NOMO-1 (cell line): ENCODE data around the gene SERPINB10.

Experiments
- DNase-seq, 2 experiments: peaks; one replicate each; lab custom pipeline; 2025; ENCODE audit not compliant: unreplicated experiment in 2 of 2; lab: John Stamatoyannopoulos, UW

The SERPINB10 gene

GRCh38 chr18:63907664-63908063 lies at the start of gene SERPINB10:
Gene SERPINB10, plus strand, starts transcription at chr18:63907958. Its CDS starts 7,553 bp downstream, at chr18:63915511.
- peak; percentile 85 for DNase-seq

GRCh38 chr18:63858456-63858855 lies 49.3 kb upstream of the SERPINB10 start:
- DNase-seq: no peak

GRCh38 chr18:63859781-63860475 lies 47.8 kb upstream of the SERPINB10 start:
- peak in 1 of 2 experiments; percentile 35 for DNase-seq

- DNase-seq: no peak
Observed at GRCh38 chr18:63860531-63860930, 47.2 kb upstream of the SERPINB10 start.

- no peak for DNase-seq
Observed at GRCh38 chr18:63867368-63868125, 40.2 kb upstream of the SERPINB10 start.

- DNase-seq: no peak
Observed at GRCh38 chr18:63868546-63868945, 39.2 kb upstream of the SERPINB10 start.

GRCh38 chr18:63869374-63869773 lies 38.4 kb upstream of the SERPINB10 start:
- DNase-seq: peak; percentile 56 to 63

GRCh38 chr18:63869851-63870250 lies 37.9 kb upstream of the SERPINB10 start:
- no peak for DNase-seq

- DNase-seq: no peak
Observed at GRCh38 chr18:63871836-63872235, 35.9 kb upstream of the SERPINB10 start.

- no peak for DNase-seq
Observed at GRCh38 chr18:63872586-63872985, 35.2 kb upstream of the SERPINB10 start.

- DNase-seq: peak; percentile 49 to 67
Observed at GRCh38 chr18:63878343-63878742, 29.4 kb upstream of the SERPINB10 start.

- no peak for DNase-seq
Observed at GRCh38 chr18:63878925-63879324, 28.8 kb upstream of the SERPINB10 start.

- DNase-seq: peak in 1 of 2 experiments; percentile 13
Observed at GRCh38 chr18:63879709-63880108, 28.0 kb upstream of the SERPINB10 start.

GRCh38 chr18:63881851-63882250 lies 25.9 kb upstream of the SERPINB10 start:
- no peak for DNase-seq

- DNase-seq: no peak
Observed at GRCh38 chr18:63882333-63883141, 25.2 kb upstream of the SERPINB10 start.

- no peak for DNase-seq
Observed at GRCh38 chr18:63883617-63884016, 24.1 kb upstream of the SERPINB10 start.

GRCh38 chr18:63887424-63887823 lies 20.3 kb upstream of the SERPINB10 start, which contains the start of gene SERPINB2:
Gene SERPINB2, plus strand, starts transcription at chr18:63887705. Its CDS starts 3,740 bp downstream, at chr18:63891445.
- peak; percentile 32 to 62 for DNase-seq

GRCh38 chr18:63888470-63889190 lies 19.1 kb upstream of the SERPINB10 start:
- DNase-seq: no peak

GRCh38 chr18:63889626-63890025 lies 18.1 kb upstream of the SERPINB10 start:
- DNase-seq: peak; percentile 47 to 98

- peak in 1 of 2 experiments; percentile 28 for DNase-seq
Observed at GRCh38 chr18:63890237-63890949, 17.4 kb upstream of the SERPINB10 start.
